GM18507 (cell line): ENCODE measurements around the gene PPP2R2C.

Experiments used
- DNase-seq: peaks from one replicate; pipeline ENCODE4 v3.0.0; 2011; ENCODE audit warnings: low read depth; ENCODE audit not compliant: insufficient read length; ENCODE audit errors: extremely low spot score
- FAIRE-seq: peaks from 2 replicates; lab custom pipeline; 2011; peaks lifted over from hg19 to GRCh38; lab: Jason Lieb, UNC

PPP2R2C gene

DNA sequence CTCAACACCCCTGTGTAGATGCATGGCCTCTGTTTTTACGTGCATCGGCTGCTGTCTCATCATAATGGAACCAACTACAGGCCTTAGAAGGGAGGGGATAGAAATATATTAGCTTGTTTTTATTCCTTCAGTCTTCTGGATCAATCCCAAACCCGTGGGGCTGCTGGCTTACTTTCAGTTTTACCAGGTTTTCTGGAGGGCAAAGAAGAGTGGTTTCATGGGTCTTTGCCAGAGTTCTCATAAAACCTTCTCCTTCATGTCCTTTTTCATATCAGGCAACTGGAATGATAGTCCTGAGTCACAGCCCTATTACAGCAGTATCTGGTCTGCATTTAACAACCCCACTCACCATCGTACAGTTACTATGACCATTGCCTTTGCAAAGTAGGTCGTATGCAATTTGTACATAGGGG is 34.6 kb downstream of the PPP2R2C start:
- FAIRE-seq: no peak
- DNase-seq: no peak

DNA sequence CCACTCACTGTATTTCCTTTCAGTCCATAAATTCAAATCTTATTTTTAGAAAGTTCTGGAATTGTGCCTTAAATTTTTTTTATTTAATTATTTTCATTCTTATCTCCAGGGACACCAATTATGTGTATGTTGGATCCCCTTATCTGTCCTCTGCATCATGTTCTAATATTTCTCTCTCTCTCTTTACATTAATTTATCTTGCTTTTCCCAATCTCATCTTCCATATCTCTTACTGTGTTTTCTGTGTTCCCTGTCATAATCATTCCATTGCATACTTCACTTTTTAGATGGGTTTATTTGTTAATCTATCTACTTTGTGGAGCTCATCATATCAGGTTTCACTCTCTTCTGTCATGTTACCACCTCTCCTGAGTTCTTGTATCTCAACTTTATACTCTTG is 37.4 kb downstream of the PPP2R2C start:
- FAIRE-seq: no peak

DNA sequence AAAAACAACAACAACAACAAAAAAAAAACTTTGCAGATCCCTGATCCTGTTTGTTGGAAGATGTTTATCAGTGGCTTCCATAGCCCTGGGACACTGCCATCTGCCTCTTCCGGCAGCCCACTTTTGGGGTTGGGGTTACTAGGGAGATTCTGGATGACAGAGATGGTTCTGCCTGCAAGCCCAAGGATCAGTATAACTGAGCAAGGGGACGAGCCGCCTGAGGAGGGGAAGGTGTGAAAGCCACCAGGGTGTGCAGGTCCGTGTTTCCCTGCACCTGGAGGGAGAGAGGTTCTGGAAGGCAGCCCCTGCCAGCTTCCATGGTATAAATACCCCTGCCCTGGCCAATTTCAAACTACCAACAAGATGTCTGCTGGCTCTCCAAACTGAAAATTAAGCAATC is 41.5 kb downstream of the PPP2R2C start:
- FAIRE-seq: no peak
- no peak for DNase-seq

More for the DNA sequence above, 37.4 kb downstream of the PPP2R2C start:
- DNase-seq: no peak

DNA sequence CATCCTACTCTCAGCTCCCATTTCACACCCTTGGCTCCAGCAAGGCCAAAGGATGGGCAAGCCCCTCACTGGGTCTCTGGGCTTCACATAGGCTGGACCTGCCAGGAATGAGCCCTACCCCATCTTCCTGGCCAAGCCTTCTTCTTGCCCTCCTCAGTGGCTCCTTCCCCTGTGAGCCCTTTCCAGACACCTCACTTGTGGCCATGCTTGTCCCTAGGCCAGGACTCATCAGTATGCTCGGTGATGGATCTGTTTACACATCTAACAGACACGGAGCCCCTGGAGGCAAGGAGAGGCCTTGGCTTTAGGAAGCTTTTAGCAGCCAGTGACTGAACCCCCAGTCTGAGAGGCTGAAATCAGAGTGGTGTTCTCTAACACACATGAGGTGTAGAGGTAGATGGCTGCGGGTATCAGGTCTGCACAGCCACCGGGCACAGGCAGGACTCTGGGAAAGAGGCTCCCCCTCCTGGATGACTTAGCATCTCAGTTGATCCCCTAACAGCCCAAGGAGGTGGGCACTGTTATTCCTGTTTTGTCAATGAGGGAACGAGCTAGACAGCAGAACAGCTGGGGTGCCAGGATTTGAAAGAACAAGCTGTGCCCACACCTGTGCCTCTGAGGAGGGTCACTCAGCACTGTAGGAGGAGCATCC is 44.8 kb downstream of the PPP2R2C start:
- DNase-seq (no peak), FAIRE-seq (no peak)

DNA sequence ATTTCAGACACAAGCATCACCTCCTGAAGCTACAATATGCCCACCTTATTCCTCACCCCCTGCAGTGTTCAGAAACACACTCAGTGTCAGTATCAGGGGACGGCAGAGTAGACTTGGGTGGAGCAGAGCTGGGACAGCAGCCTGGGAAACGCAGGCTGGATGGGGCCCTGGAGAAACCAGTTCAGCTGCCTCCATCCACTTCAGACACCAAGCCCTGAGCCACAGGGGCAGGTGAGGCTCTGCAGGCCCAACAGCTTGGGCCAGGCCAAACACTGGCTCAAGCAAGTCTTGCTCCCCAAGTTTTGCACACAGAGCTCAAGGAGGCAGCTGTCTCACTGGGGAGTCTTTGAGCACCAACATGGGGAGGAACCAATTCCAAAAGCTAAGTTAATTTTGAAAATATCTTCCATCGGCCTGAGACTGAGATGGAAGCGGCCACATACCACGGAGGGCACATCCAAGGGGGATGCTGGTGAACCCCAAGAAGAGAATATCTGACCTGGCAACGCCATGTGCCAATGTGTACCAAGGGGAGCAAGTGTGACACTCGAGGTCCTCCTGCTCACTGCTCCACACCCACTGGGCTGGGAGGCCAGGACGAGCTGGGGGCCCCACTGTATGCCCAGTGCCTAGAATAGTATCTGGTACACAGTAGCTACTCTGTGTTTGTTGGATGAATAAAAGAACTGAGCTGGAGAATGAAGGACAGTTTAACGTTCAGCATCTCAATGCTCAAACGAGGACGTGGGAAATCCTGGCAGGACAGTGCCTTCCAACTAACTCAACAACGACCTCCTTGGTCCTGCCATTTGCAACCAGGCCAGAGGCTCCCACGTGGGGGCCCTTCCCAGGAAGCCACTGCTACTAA is 45.6 kb downstream of the PPP2R2C start:
- DNase-seq: no peak
- FAIRE-seq: no peak

DNA sequence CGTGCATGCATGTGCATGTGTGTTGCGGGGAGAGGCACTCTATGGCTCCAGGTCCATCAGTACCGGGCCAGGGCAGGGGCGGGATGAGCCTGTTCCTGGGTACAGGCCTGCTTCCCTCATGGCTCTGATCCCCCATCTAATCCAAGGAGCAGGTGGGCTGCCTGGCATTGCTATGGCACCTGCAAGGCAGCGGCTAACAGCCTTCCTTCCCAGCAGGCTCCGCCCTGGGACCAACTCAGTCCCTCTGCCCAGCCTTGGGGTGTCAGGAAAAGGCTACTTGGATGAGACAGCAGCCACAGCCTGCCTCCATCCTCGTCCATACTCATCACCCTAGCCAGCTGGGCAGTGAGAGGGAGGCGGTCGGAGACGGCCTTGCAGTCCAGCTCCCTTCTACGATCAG is 46.5 kb downstream of the PPP2R2C start:
- no peak for FAIRE-seq

DNA sequence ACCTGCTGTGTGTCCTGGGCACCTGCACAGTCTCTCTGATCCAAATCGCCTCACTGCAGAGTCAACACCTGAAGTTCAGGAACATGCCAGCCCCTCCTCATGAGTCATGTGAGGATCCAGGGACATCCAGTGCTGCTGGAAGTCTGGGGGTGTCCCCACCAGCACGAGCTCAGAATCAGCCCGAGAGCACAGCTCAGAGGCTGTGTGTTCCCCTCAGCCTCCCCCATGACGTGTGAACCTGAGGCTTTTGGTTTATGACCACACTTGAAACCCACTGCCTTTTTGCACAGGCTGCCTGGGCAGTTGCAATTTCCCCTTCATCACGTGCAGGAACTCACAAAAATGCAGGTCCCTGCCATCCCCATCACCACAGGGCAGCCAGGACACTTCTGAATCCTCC is 47.1 kb downstream of the PPP2R2C start:
- no peak for FAIRE-seq

More for the DNA sequence above, 46.5 kb downstream of the PPP2R2C start:
- no peak for DNase-seq

DNA sequence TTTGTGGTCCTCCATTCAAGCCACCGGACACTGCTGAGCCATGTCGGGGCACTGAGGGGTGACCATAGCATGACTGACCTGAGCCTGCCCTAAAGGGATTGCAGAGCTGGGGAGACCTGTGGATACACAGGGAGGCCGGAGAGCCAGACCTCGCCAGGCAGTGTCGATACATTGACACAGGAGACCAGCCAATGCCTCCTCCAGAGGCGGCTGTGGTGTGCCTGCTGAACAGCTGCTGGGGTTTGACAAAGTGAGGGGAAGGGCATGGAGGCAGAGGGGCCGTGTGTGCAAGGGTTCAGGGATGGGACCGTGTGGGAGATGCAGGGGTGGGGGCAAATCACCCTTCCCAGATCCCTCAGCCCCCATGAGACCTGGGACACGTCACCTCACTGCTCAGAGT is 48.0 kb downstream of the PPP2R2C start:
- FAIRE-seq (no peak), DNase-seq (no peak)

More for the DNA sequence above, 47.1 kb downstream of the PPP2R2C start:
- DNase-seq: no peak

DNA sequence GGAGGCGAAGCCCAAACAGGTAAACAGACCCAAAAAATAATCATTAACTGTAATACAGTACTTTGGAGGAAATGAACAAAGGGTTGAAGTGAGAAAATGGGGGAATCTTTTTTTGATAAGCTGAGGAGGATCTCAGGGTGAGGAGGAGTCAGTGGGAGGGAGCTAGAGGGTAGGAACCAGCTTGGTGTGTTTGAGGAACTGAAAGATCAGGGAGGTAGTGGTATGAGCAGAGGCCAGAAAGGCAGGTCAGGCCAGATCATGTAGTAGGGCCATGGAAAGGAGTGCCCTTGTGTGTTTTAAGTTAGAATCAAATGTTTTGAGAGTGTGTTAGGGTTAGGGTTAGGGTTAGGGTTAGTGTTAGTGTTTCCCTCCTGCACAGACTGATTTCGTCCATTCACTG is 48.8 kb downstream of the PPP2R2C start:
- DNase-seq: peak; percentile 38
- FAIRE-seq: peak; percentile 96

DNA sequence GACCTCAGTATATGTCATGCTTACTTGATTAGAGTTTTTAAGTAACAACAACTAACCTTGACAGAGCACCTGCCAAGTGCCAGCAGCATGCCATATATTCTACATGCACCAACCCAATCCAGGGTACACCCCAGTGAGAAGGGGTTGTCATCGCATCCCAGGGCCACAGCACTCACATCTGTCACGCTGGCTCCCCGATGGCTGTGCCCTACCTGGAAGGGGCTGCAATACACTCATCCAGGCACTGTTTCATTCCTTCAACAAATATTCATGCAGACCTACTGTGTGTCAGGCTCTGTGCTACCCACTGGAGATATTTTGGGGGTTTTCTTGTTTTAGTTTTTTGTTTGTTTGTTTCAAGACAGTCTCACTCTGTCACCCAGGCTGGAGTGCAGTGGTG is 49.5 kb downstream of the PPP2R2C start:
- FAIRE-seq: no peak

DNA sequence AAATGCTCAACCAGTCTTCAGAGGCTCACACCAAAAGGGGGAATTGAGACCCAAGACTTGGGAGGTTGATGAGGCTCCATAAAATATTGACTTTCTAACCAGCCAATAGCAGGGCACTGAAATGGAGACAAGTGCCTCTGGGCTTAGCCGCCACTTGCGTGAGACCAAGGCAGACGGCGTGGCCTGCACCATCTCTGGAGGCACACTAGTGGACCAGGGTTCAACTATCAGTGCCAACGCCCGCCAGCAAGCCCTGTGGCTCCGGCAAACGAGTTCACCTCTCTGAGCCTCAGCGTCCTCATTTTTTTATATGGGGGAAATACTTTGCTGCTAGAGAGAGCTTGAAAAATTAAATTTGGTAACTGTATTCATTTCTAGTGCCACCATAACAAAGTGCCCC is 50.3 kb downstream of the PPP2R2C start:
- DNase-seq (no peak), FAIRE-seq (no peak)

More for the DNA sequence above, 49.5 kb downstream of the PPP2R2C start:
- DNase-seq: no peak

DNA sequence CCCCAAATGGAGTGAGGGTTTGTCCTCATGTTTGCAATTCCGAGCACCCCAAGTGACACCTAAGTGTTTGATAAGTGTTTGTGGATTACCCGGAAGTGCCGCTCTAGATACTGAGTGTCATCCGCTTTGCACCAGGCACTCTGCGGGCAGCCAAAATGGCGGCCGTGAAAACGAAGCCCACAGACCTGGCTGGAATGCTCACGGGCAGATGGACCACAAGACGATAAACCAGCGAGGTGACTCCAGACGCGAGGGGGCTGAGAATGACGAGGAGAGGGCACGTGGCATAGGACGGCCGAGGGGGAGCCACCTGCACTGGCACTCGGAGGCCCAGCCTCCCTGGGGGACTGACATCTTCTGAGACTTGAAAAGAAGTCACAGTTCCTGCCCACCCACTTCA is 51.0 kb downstream of the PPP2R2C start:
- FAIRE-seq (no peak), DNase-seq (no peak)

DNA sequence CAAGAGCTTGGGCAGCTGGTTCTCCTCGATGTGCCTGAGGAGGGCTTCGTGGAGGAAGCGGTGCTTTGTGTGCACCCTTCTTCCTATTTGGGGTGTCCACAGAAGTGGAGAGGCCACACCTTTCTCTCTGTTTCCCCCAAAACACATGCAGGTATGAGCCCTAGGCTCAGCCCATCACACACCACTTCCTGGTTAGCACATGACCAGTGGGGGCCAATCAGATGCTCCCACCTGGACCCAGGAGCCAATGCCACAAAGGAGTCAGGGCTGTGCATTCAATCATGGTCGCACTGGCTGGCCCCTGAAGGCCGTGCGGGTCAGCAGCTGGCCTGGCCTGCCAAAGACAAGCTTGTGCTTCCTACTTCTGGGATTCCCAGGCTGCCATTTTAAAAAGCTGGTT is 51.4 kb downstream of the PPP2R2C start:
- DNase-seq: no peak
- FAIRE-seq: no peak

DNA sequence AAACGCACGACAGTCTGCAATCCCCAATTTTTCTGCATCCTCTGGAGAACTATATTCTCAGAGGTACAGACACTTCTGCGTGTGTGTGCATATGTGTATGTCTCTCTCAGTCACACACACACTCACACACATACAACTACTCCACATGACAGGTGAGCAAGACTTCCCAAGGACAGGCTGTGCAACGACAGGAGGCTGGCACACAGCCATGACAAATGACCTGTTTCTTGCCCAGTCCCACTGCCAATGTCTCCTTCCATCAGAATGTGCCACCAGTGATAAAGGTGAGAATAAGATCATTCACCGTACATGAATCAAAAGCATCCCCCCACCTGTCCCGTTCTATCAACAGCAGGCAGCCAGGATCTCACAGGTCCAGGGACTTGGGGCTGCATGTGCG is 52.4 kb downstream of the PPP2R2C start:
- no peak for DNase-seq
- FAIRE-seq: no peak

DNA sequence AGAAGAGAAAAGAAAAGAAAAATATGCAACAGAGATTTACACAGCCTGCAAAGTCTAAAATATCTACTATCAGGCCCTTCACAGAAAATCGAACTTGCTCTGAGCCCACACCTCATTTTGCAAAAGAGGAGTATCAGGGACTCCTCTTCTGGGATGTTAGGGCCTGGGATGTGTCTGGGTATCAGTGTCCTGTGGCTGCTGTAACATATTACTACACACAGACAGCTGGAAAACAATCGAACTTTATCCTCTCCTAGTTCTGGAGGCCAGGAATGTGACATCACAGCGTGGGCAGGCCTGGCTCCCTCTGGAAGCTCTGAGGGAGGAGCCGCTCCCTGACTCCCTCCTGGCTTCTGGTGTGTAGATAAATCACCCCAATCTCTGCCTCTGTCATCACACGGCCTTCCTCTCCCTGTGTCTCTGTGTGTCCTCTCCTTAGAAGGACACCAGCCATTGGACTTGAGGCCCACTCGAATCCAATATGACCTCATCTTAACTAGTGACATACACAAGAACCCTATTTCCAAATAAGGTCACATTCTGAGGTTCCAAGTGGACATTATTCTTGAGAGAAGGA is 52.9 kb downstream of the PPP2R2C start:
- DNase-seq (no peak), FAIRE-seq (no peak)

DNA sequence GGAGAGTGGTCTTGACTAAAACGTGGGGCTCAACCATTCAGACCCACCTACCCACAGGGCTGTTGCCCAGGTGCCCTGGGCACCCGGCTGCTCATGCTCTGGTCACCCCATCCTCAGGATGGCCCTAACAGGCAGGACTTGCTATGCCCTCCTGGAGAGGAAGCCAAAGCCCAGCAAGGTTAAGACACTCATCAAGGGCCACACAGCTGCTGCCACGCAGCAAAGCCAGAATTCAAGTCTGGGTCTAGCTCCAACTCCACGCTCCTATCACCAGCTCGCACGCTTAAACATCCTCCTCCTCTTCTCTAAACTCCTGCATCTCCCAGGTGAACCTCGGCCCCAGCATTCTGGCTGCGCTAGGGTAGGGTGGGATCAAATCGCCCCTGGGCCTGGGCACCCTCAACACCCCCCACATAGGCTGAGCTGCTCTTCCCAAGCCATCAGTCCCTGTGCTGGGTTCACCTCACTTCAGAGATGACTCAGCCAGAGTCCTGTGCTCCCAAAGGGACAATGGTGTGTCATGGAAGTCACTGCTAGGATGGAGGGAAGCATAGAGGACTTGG is 54.1 kb downstream of the PPP2R2C start:
- FAIRE-seq: no peak
- DNase-seq: no peak

DNA sequence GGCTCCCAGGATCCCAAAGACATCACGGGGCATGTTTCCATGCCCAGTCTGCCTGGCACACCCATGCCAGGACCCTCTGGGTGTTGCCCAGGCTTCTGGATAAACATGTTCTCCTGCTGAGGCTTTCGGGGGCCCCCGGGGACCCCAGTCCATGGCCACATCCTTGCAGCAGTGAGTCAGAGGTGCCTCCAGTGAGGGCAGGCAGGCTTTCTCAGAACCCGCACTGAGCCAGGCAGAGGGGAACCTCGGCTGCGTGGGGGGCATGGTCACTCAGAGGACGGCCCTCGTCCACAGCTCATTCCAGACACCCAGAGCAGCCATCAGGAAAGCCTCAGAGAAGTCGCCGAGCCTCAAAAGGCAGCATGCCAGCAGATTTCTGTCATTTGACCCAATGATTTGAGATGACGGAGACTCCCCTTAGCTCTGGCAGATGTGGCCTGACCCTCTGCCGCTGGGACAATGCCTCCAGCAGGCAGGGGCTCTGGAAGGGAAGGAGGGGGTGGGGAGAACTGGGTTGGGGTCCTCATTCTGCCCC is 54.8 kb downstream of the PPP2R2C start:
- no peak for FAIRE-seq
- no peak for DNase-seq

DNA sequence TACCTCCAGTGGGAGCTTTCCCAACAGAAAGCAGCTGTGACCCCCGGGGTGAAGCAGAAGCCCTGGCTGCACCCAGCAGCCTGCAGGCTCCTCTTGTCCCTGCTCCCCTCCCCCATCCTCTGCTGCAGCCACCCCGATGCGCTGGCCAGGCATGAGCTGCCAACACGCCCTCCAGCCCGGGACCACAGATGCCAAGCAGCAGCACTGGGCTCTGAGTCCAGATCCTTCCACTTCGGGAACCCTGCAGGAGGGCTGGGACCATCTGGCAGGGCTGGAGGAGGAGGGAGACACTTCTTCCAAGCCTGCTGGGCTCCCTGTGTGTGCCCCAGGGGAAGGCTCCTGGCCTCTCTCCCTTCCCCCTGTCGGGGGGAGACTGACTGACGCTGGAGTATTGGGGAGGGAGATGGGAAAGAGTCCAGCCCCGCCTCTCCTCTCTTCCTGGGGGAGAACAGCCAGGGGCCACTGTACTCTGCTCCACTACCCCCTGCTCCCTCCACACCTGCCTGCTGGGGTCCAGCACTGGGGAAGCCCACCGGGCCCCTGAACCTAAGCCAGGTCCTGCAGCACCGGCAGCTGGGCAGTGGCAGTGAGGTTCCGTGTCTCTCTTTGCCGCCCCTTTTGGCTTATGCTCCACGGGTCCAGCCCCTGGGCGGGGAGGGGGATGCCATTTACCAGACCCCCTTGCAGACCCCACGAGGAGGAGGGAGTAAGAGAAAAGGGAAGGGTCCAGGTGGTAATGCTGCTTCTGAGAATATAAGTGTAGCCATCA is 55.7 kb downstream of the PPP2R2C start:
- no peak for DNase-seq
- FAIRE-seq: no peak

DNA sequence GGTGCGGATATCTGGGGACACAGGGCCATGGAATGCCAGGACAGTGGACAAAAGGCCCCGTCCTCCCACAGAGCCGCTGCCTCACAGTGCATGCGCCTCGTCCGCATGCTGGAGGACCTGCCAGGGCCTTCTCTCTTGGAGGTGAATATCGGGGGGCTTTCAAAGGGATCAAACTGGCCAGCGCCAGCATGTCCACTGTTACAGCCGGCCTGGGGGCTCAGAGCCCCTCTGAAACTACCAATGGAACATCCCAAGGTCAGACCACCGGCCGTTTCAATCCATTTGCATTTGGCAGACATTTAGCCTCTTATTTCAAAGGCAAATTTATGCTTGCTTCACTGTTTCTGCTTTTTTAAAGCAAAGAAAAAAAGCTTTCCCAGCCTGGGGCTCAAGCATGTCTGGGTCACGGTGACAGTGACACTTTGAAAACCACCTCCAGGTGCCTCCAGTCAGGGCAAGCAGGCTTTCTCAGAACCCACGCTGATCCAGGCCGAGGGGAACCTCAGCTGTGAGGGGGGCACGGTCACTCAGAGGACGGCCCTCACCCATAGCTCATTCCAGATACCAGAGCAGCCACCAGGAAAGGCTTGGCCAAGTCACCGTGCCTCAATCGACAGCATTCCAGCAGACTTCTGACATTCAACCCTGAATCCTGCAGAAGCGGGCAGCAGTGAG is 57.2 kb downstream of the PPP2R2C start:
- DNase-seq: no peak
- no peak for FAIRE-seq
